Aorta (tissue), 5 donors: Measurements from ENCODE around the gene DAZAP2. TPM values are rescaled to one million over a fixed set of nuclear protein-coding genes. Genes with fewer than 3 reads are reported as not detected.
A peak's percentile ranks its signal among the peaks of the same experiment; 100 is the strongest.
"Not testable (repeated sequence)": the region's sequence is repeated elsewhere in the genome, so short reads cannot be mapped to it uniquely, and the experiment has no call there.

Source experiments
- ATAC-seq: fragments of 200-7000 bp; cut with Tn5 transposase; one replicate; pipeline ENCODE4 v1.9.1; 2022; ENCODE audit warnings: moderate library complexity; ENCODE audit not compliant: low FRiP score
- DNase-seq, 2 donors: peaks; one replicate each; pipeline ENCODE4 v3.0.0-alpha.2; 2020
- H3K27ac ChIP-seq, 2 donors: one replicate each; pipeline ENCODE4 v1.5.1; 2013; ENCODE audit warnings: low read length in 2 of 2, mild to moderate bottlenecking in 2 of 2, moderate library complexity in 2 of 2, control low read depth in 1 of 2, inconsistent platforms in 1 of 2, low read depth in 1 of 2
- H3K27me3 ChIP-seq, 2 donors: one replicate each; pipeline ENCODE4 v1.6.1; 2013; ENCODE audit warnings: control low read depth in 1 of 2, low read length in 1 of 2, mild to moderate bottlenecking in 1 of 2, moderate library complexity in 1 of 2; ENCODE audit not compliant: insufficient read depth in 2 of 2, control insufficient read depth in 1 of 2
- H3K36me3 ChIP-seq, 2 donors: one replicate each; pipeline ENCODE4 v1.6.1; 2013; ENCODE audit warnings: control low read depth in 1 of 2, low read length in 1 of 2, mild to moderate bottlenecking in 1 of 2; ENCODE audit not compliant: insufficient read depth in 2 of 2, control insufficient read depth in 1 of 2
- H3K4me1 ChIP-seq, 2 donors: one replicate each; pipeline ENCODE4 v1.6.1; 2013; ENCODE audit warnings: low read length in 2 of 2, control low read depth in 1 of 2, mild to moderate bottlenecking in 1 of 2, moderate library complexity in 1 of 2; ENCODE audit not compliant: insufficient read depth in 2 of 2, control insufficient read depth in 1 of 2
- H3K4me3 ChIP-seq, 2 donors: one replicate each; pipeline ENCODE4 v1.5.1; 2013; ENCODE audit warnings: low read length in 2 of 2, control low read depth in 1 of 2, mild to moderate bottlenecking in 1 of 2
- H3K9me3 ChIP-seq: one replicate; pipeline ENCODE4 v1.6.1; 2013; ENCODE audit warnings: mild to moderate bottlenecking, low read length; ENCODE audit not compliant: control insufficient read depth
- WGBS, 2 donors: extraction: QIAGEN DNeasy Blood & Tissue Kit; methylation state at CpG; one replicate each; pipeline ENCODE4 v1.1.7; 2013; 5-methylcytosine and 5-hydroxymethylcytosine counted together
- intact Hi-C, 2 donors: fragments of 100-400 bp; cut with DNase I; formaldehyde crosslinking; loops; one replicate each; pipeline versions ENCODE4 v1.14.2 to v1.15.0; 2022
- polyA plus RNA-seq, 2 donors: library from polyadenylated mRNA; stranded (reverse); fragments of 200-250 nt; gene quantifications; one replicate each; pipeline ENCODE4 v1.2.3, GENCODE V29; 2013
- total RNA-seq, 2 donors: library from RNA; stranded (reverse); fragmentation: NEBNext Ultra II Directional; extraction: Animal tissue kit (Norgen Biotek cat#: 25700); gene quantifications; one replicate each; pipeline ENCODE4 v1.2.1, GENCODE V29; 2021
- donor health status: healthy with polysubstance abuse.
- donor health status: Bipolar disorder and iron deficiency.
- donor health status: DM: no; HTN: no; CAD: no.
- donor health status: DM: no; HTN: no; CAD: no.
- donor health status: DM: yes; HTN: yes; CAD: no.

Gene DAZAP2
- total and polyA plus RNA-seq, 4 donors: 167 to 311 (median 221) TPM

- ATAC-seq: no peak
These were observed 9.0 kb downstream of the DAZAP2 start for GRCh38 chr12:51247523-51248206.

GRCh38 chr12:51253276-51253675, 14.7 kb downstream of the DAZAP2 start:
- Histone ChIP-seq H3K27me3 (no peaks in the 10 kb centered on the region), H3K9me3 (no peaks in the 10 kb centered on the region), H3K27ac (no peak overlapping the region), H3K36me3 (no peaks in the 10 kb centered on the region), H3K4me1 (no peaks in the 10 kb centered on the region), H3K4me3 (no peak overlapping the region)
- intact Hi-C loops: no loop called here
- 96 to 100% methylated on average over 1 of the region's 1 CpG for WGBS, 2 donors
- DNase-seq: no peak
- no peak for ATAC-seq

More at GRCh38 chr12:51247523-51248206, 9.0 kb downstream of the DAZAP2 start:
- Histone ChIP-seq H3K9me3 (no peaks in the 10 kb centered on the region), H3K4me3 (no peak overlapping the region), H3K4me1 (no peaks in the 10 kb centered on the region), H3K27me3 (no peaks in the 10 kb centered on the region), H3K27ac (no peak overlapping the region), H3K36me3 (peaks cover 4 to 5% of the 10 kb centered on the region in 2 donors)
- 65 to 67% methylated on average over 14 of the region's 14 CpGs for WGBS, 2 donors
- intact Hi-C loops: no loop called here
- DNase-seq: no peak

GRCh38 chr12:51254536-51254935, 15.9 kb downstream of the DAZAP2 start:
- WGBS, 2 donors: 87 to 92% methylated on average over 4 of the region's 4 CpGs
- Histone ChIP-seq H3K27me3 (no peaks in the 10 kb centered on the region), H3K4me3 (no peak overlapping the region), H3K27ac (no peak overlapping the region), H3K9me3 (no peaks in the 10 kb centered on the region), H3K4me1 (no peaks in the 10 kb centered on the region), H3K36me3 (no peaks in the 10 kb centered on the region)
- peak in 1 of 2 donors; percentile 17 for DNase-seq
- intact Hi-C loops: no loop called here
- ATAC-seq: no peak

- H3K9me3 ChIP-seq, H3K27me3 ChIP-seq, H3K27ac ChIP-seq, DNase-seq, H3K4me3 ChIP-seq, ATAC-seq, intact Hi-C loops, H3K4me1 ChIP-seq, H3K36me3 ChIP-seq: not testable (repeated sequence)
- 94 to 96% methylated on average over 1 of the region's 1 CpG for WGBS, 2 donors
These were observed 21.0 kb downstream of the DAZAP2 start for GRCh38 chr12:51259600-51259999.

GRCh38 chr12:51262758-51263177, 24.1 kb downstream of the DAZAP2 start:
- intact Hi-C loops: no loop called here
- Histone ChIP-seq H3K27ac (no peak overlapping the region), H3K4me1 (no peaks in the 10 kb centered on the region), H3K36me3 (no peaks in the 10 kb centered on the region), H3K4me3 (no peak overlapping the region), H3K27me3 (no peaks in the 10 kb centered on the region), H3K9me3 (no peaks in the 10 kb centered on the region)
- no peak for ATAC-seq
- DNase-seq: peak in 1 of 2 donors; percentile 63
- WGBS, 2 donors: 31 to 40% methylated on average over 7 of the region's 7 CpGs

- no peak for ATAC-seq
- 95 to 96% methylated on average over 3 of the region's 3 CpGs for WGBS, 2 donors
- intact Hi-C loops: no loop called here
These were observed 24.7 kb downstream of the DAZAP2 start for GRCh38 chr12:51263341-51263740.

GRCh38 chr12:51264297-51264696, 25.7 kb downstream of the DAZAP2 start:
- Histone ChIP-seq H3K4me3 (no peak overlapping the region), H3K36me3 (no peaks in the 10 kb centered on the region), H3K27ac (no peak overlapping the region), H3K9me3 (no peaks in the 10 kb centered on the region), H3K27me3 (no peaks in the 10 kb centered on the region), H3K4me1 (no peaks in the 10 kb centered on the region)
- intact Hi-C loops: no loop called here
- DNase-seq: no peak
- ATAC-seq: no peak
- WGBS, 2 donors: 93 to 96% methylated on average over 5 of the region's 5 CpGs

More at GRCh38 chr12:51263341-51263740, 24.7 kb downstream of the DAZAP2 start:
- Histone ChIP-seq H3K27me3 (no peaks in the 10 kb centered on the region), H3K4me3 (no peak overlapping the region), H3K9me3 (no peaks in the 10 kb centered on the region), H3K36me3 (no peaks in the 10 kb centered on the region), H3K4me1 (no peaks in the 10 kb centered on the region), H3K27ac (no peak overlapping the region)
- DNase-seq: no peak

GRCh38 chr12:51265024-51265423, 26.4 kb downstream of the DAZAP2 start:
- H3K27ac ChIP-seq: no peak overlapping the region
- H3K27me3 ChIP-seq: no peaks in the 10 kb centered on the region
- intact Hi-C loops: loop anchor here in 1 of 2 donors (5.0 kb wide), 1 partner anchor 77 kb away; no protein-coding TSS in a partner anchor
- H3K9me3 ChIP-seq: no peaks in the 10 kb centered on the region
- H3K4me1 ChIP-seq: no peaks in the 10 kb centered on the region
- ATAC-seq: no peak
- no peak overlapping the region for H3K4me3 ChIP-seq
- DNase-seq: no peak
- no peaks in the 10 kb centered on the region for H3K36me3 ChIP-seq
